Measurements from ENCODE around the gene TBL1XR1. TPM values are rescaled to one million over a fixed set of nuclear protein-coding genes. Genes with fewer than 3 reads are reported as not detected.

TBL1XR1 gene
- total RNA-seq, 1 donor from 2014 or later = 124 TPM

DNA sequence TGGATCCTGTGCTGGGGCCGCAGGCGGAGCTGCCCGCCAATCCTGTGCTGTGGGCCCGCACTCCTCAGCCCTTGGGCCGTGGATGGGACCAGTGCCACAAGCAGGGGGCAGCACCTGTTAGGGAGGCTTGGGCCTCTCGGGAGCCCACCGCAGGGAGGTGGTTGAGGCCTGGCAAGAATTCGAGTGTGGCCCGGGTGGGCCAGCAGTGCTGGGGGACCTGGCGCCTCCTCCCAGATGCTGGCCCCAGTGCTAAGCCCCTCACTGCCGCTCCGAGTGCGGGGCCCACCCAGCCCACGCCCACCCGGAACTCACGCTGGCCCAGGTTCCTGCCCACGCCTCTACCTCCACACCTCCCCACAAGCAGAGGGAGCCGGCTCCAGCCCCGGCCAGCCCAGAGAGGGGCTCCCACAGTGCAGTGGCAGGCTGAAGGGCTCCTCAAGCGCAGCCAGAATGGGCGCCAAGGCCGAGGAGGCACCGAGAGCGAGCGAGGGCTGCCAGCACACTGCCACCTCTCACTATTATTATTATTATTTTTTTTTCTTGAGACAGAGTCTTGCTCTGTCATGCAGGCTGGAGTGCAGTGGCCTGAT, 31.4 kb upstream of the TBL1XR1 start:
- no peaks in the 10 kb centered on the region for H3K27me3 ChIP-seq (ENCODE audit: control insufficient read depth in 3 of 3, insufficient read depth in 3 of 3, low read length in 3 of 3)
- no peak overlapping the region for H3K27ac ChIP-seq (ENCODE audit: low read depth, low read length)
- no peaks in the 10 kb centered on the region for H3K36me3 ChIP-seq (ENCODE audit: control insufficient read depth in 3 of 3, insufficient read depth in 3 of 3, low read length in 3 of 3)
- no peaks in the 10 kb centered on the region for H3K4me1 ChIP-seq (ENCODE audit: control insufficient read depth in 3 of 3, insufficient read depth in 3 of 3, low read length in 3 of 3)
- no peak overlapping the region for H3K4me3 ChIP-seq (ENCODE audit: low read length in 3 of 3)
- no peaks in the 10 kb centered on the region for H3K9me3 ChIP-seq (ENCODE audit: control insufficient read depth in 3 of 3, low read length in 3 of 3)
- no peak overlapping the region for H3K9ac ChIP-seq (ENCODE audit: low read depth in 1 of 3, low read length in 3 of 3)

DNA sequence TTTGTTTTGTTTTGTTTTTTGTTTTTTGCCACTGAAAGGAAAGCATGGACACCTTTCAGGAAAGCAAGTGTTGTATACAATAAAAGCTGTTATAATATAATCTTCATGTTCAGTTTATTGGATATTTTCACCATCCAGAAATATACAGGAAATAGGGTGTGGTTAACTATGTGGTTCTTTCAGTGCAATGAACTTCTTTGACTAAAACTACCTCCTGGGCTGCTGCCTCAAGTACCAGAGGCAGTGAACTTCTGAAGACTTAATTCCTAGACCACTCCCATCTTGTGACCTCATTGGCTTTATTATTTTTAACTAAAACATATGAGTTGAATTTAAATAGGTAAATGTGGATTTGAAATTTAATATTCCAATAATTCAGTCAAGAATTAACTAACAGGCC, 27.1 kb upstream of the TBL1XR1 start:
- Histone ChIP-seq H3K27ac (ENCODE audit: low read depth, low read length) (no peak overlapping the region), H3K9ac (ENCODE audit: low read depth in 1 of 3, low read length in 3 of 3) (no peak overlapping the region)

DNA sequence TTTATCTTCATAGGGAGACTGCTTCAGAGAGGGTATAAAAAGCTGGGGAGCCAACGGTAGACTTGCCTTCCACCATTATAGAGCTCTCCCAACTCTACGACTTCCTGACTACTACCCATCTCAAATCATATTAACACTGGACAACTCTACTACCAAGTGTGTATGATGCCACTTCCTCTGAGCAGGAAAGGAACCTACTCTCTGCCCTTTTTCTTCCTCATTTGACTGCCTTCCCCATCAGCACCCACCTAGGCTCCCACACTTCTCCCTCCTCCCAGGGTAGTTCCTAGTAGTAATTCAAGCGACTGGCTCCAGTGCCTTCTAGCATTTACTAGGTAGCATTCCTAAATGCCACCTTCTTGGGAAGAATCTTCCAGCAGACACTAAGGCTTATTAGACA, 24.5 kb upstream of the TBL1XR1 start:
- no peak overlapping the region for H3K27ac ChIP-seq (ENCODE audit: low read depth, low read length)
- H3K27me3 ChIP-seq (ENCODE audit: control insufficient read depth in 3 of 3, insufficient read depth in 3 of 3, low read length in 3 of 3) = no peaks in the 10 kb centered on the region
- H3K36me3 ChIP-seq (ENCODE audit: control insufficient read depth in 3 of 3, insufficient read depth in 3 of 3, low read length in 3 of 3) = no peaks in the 10 kb centered on the region
- H3K4me3 ChIP-seq (ENCODE audit: low read length in 3 of 3) = no peak overlapping the region
- H3K4me1 ChIP-seq (ENCODE audit: control insufficient read depth in 3 of 3, insufficient read depth in 3 of 3, low read length in 3 of 3) = no peaks in the 10 kb centered on the region
- H3K9me3 ChIP-seq (ENCODE audit: control insufficient read depth in 3 of 3, low read length in 3 of 3) = no peaks in the 10 kb centered on the region
- H3K9ac ChIP-seq (ENCODE audit: low read depth in 1 of 3, low read length in 3 of 3) = no peak overlapping the region

More for the DNA sequence above, 27.1 kb upstream of the TBL1XR1 start:
- H3K4me3 ChIP-seq (ENCODE audit: low read length in 3 of 3) = no peak overlapping the region
- H3K36me3 ChIP-seq (ENCODE audit: control insufficient read depth in 3 of 3, insufficient read depth in 3 of 3, low read length in 3 of 3) = no peaks in the 10 kb centered on the region
- no peaks in the 10 kb centered on the region for H3K27me3 ChIP-seq (ENCODE audit: control insufficient read depth in 3 of 3, insufficient read depth in 3 of 3, low read length in 3 of 3)
- H3K4me1 ChIP-seq (ENCODE audit: control insufficient read depth in 3 of 3, insufficient read depth in 3 of 3, low read length in 3 of 3) = no peaks in the 10 kb centered on the region
- H3K9me3 ChIP-seq (ENCODE audit: control insufficient read depth in 3 of 3, low read length in 3 of 3) = no peaks in the 10 kb centered on the region

DNA sequence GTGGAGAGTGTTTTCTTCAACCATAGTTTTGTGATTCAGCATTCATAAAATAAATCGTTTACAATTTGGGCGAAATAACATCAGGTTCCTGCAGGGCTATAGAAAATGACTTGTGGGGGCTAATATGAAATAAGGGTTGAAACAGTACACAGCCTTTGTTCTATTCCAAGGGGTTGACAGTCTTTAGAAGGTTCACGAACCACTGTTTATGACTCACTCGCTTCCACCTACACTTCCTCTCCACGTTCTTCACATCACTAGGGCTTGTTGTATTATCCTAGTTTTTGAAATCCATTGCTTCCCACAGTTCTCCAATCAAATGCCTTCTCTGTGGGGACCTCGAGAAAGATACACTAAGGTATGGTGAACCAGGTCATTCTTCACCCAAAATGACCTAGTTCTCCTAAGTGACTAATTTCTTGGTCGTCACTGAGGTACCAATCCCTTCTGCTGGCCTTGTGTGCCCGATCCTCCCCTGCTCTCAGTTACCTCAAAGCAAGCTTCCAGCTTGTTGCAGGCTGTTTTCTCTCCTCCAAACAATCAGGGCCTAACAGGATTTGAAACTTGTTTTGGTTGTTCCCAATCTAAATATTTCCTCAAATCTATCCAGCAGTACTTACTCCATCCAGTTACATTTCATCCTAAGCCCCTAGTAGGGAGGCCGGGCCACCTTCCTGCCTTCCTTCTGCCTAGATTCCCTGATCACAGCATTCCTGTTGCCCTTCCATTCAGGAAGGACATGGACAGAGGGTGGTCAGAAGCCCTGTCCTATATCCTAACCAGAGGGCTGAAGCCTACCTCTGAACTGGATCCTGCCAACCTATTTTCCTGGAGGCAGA, 23.1 kb upstream of the TBL1XR1 start:
- Histone ChIP-seq H3K9ac (ENCODE audit: low read depth in 1 of 3, low read length in 3 of 3) (no peak overlapping the region), H3K36me3 (ENCODE audit: control insufficient read depth in 3 of 3, insufficient read depth in 3 of 3, low read length in 3 of 3) (no peaks in the 10 kb centered on the region), H3K9me3 (ENCODE audit: control insufficient read depth in 3 of 3, low read length in 3 of 3) (no peaks in the 10 kb centered on the region)

DNA sequence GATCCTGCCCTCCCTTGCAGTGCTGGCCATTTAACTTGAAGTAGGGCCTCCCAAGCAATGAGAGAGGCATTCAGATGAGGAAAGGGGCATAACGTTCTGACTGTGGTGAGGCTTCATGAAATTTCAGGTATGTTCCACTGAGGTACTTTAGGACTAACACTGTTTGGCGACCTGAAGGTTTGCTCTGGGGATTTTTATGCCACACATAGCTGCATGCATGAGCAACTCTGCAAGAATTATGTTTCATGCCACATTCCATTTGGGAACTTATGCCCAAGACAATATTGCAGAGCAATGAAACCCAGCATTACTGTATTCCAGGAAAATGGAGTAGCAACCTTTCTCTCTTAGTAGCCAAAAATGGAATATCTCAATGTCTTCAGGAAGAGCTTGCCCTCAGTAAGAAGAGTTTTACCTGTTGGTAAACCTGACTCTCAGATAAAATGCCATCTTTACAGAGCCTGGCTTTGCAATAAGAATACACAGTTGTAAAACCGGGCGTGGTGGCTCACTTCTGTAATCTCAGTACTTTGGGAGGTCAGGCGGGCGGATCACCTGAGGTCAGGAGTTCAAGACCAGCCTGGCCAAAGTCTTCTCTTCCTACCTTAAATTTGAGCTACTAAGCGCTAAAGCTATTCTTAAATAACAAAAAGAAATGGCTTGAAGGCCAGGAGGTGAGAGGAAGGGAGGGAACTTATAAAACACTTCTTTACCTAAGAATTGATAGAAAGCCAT, 16.7 kb upstream of the TBL1XR1 start:
- Histone ChIP-seq H3K4me1 (ENCODE audit: control insufficient read depth in 3 of 3, insufficient read depth in 3 of 3, low read length in 3 of 3) (no peaks in the 10 kb centered on the region), H3K4me3 (ENCODE audit: low read length in 3 of 3) (no peak overlapping the region), H3K9ac (ENCODE audit: low read depth in 1 of 3, low read length in 3 of 3) (no peak overlapping the region), H3K9me3 (ENCODE audit: control insufficient read depth in 3 of 3, low read length in 3 of 3) (no peaks in the 10 kb centered on the region), H3K36me3 (ENCODE audit: control insufficient read depth in 3 of 3, insufficient read depth in 3 of 3, low read length in 3 of 3) (no peaks in the 10 kb centered on the region), H3K27ac (ENCODE audit: low read depth, low read length) (no peak overlapping the region), H3K27me3 (ENCODE audit: control insufficient read depth in 3 of 3, insufficient read depth in 3 of 3, low read length in 3 of 3) (no peaks in the 10 kb centered on the region)

More for the DNA sequence above, 23.1 kb upstream of the TBL1XR1 start:
- Histone ChIP-seq H3K27ac (ENCODE audit: low read depth, low read length) (no peak overlapping the region), H3K4me1 (ENCODE audit: control insufficient read depth in 3 of 3, insufficient read depth in 3 of 3, low read length in 3 of 3) (no peaks in the 10 kb centered on the region), H3K4me3 (ENCODE audit: low read length in 3 of 3) (no peak overlapping the region), H3K27me3 (ENCODE audit: control insufficient read depth in 3 of 3, insufficient read depth in 3 of 3, low read length in 3 of 3) (no peaks in the 10 kb centered on the region)

DNA sequence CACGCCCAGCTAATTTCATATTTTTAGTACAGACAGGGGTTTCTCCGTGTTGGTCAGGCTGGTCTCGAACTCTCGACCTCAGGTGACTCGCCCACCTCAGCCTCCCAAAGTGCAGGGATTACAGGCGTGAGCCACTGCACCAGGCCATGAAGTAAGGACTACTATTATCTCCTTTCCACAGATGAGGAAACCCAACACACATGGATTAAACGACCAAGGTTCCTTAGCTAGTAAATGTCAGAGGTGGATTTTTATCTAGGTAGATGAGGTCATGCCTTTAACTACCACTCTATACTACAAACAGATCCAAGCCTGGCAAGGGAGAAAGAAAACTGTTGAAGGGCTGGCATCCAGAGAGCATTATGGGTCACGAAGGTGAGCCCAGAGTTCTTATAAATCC, 15.5 kb upstream of the TBL1XR1 start:
- Histone ChIP-seq H3K27me3 (ENCODE audit: control insufficient read depth in 3 of 3, insufficient read depth in 3 of 3, low read length in 3 of 3) (no peaks in the 10 kb centered on the region), H3K9ac (ENCODE audit: low read depth in 1 of 3, low read length in 3 of 3) (no peak overlapping the region), H3K4me1 (ENCODE audit: control insufficient read depth in 3 of 3, insufficient read depth in 3 of 3, low read length in 3 of 3) (no peaks in the 10 kb centered on the region), H3K9me3 (ENCODE audit: control insufficient read depth in 3 of 3, low read length in 3 of 3) (no peaks in the 10 kb centered on the region), H3K36me3 (ENCODE audit: control insufficient read depth in 3 of 3, insufficient read depth in 3 of 3, low read length in 3 of 3) (no peaks in the 10 kb centered on the region), H3K27ac (ENCODE audit: low read depth, low read length) (no peak overlapping the region), H3K4me3 (ENCODE audit: low read length in 3 of 3) (no peak overlapping the region)

DNA sequence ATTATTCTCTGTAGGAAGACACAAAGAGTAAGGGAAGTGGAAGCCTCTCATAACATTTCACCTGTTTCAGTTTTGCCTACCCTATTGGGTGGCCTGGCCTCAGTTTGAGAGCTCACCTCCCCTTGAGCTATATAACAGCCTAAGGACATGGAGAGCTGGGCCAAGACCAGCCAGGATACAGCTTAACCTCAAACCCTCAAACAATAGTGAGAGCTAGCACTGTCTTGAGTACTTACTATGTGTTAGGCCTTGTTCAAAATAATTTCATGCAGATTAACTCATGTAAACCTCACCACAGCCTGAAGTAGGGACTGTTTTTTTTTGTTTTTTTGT, 15.0 kb upstream of the TBL1XR1 start:
- Histone ChIP-seq H3K27me3 (ENCODE audit: control insufficient read depth in 3 of 3, insufficient read depth in 3 of 3, low read length in 3 of 3) (no peaks in the 10 kb centered on the region), H3K4me3 (ENCODE audit: low read length in 3 of 3) (no peak overlapping the region), H3K4me1 (ENCODE audit: control insufficient read depth in 3 of 3, insufficient read depth in 3 of 3, low read length in 3 of 3) (no peaks in the 10 kb centered on the region), H3K27ac (ENCODE audit: low read depth, low read length) (no peak overlapping the region), H3K9me3 (ENCODE audit: control insufficient read depth in 3 of 3, low read length in 3 of 3) (no peaks in the 10 kb centered on the region), H3K9ac (ENCODE audit: low read depth in 1 of 3, low read length in 3 of 3) (no peak overlapping the region), H3K36me3 (ENCODE audit: control insufficient read depth in 3 of 3, insufficient read depth in 3 of 3, low read length in 3 of 3) (no peaks in the 10 kb centered on the region)

DNA sequence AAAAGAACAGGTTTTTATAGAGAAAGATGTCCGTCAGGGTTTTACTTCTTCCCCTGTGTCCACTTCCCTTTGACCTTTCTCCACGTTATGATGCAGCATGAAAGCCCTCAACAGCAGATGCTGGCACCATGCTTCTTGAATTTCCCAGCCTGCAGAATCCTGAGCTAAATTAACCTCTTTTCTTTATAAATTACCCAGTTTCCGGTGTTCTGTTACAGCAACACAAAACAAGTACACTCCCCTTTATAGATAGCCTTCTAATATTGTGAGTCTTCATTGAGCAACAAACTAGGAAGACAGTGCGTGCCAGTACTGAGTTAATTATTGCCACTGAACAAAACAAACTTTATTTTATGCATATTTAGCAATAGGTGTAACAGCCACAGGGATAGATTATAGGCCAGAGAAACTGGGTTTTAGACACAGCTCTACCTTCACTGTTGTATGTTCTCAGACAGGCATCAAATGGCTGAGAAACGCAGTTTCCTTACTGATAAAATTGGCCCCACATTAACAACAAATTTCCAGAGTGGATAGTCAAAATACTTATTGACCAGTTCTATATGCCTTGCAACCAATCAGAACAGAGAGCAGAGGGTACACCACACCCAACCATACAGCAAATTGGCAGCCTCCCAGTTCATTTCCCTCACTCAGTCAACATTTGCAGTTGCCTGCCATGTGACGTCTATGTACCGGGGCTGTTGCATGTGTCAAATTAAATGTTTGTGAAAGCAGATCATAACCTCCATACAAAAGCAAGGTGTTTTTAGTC, 14.4 kb upstream of the TBL1XR1 start:
- Histone ChIP-seq H3K36me3 (ENCODE audit: control insufficient read depth in 3 of 3, insufficient read depth in 3 of 3, low read length in 3 of 3) (no peaks in the 10 kb centered on the region), H3K4me3 (ENCODE audit: low read length in 3 of 3) (no peak overlapping the region), H3K27ac (ENCODE audit: low read depth, low read length) (no peak overlapping the region), H3K27me3 (ENCODE audit: control insufficient read depth in 3 of 3, insufficient read depth in 3 of 3, low read length in 3 of 3) (no peaks in the 10 kb centered on the region), H3K9ac (ENCODE audit: low read depth in 1 of 3, low read length in 3 of 3) (no peak overlapping the region), H3K4me1 (ENCODE audit: control insufficient read depth in 3 of 3, insufficient read depth in 3 of 3, low read length in 3 of 3) (no peaks in the 10 kb centered on the region), H3K9me3 (ENCODE audit: control insufficient read depth in 3 of 3, low read length in 3 of 3) (no peaks in the 10 kb centered on the region)

DNA sequence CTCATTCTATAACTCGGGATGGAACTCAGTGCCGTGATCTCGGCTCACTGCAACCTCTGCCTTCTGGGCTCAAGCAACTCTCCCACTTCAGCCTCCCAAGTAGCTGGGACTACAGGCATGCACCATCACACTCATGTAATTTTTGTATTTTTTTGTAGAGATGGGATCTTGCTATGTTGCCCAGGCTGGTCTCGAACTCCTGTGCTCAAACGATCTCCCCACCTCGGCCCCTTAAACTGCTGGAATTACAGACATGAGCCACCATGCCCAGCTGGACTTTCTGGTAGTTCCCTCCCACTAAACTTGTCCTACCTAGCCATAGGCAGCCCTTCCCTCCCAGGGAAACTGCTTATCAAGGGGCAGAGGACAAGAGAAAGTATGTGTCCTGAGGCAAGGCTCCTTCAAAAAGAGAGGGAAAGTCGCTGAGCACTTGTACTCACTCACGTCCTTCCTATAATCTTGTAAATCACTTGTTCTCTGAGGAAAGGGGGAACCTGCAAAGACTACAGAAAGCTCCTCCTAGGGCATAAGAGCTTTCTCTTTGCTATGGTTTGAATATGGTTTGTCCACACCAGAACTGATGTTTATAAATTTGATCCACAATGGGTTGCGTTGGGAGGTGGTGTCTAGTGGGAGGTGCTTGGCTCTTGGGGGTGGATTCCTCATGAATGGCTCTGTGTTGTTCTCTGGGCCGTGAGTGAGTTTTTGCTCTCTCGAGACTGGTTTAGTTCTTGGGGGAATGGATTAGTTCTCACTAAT, 13.6 kb upstream of the TBL1XR1 start:
- H3K9me3 ChIP-seq (ENCODE audit: control insufficient read depth in 3 of 3, low read length in 3 of 3) = no peaks in the 10 kb centered on the region
- no peaks in the 10 kb centered on the region for H3K4me1 ChIP-seq (ENCODE audit: control insufficient read depth in 3 of 3, insufficient read depth in 3 of 3, low read length in 3 of 3)
- H3K36me3 ChIP-seq (ENCODE audit: control insufficient read depth in 3 of 3, insufficient read depth in 3 of 3, low read length in 3 of 3) = no peaks in the 10 kb centered on the region
- H3K27me3 ChIP-seq (ENCODE audit: control insufficient read depth in 3 of 3, insufficient read depth in 3 of 3, low read length in 3 of 3) = no peaks in the 10 kb centered on the region
- H3K4me3 ChIP-seq (ENCODE audit: low read length in 3 of 3) = no peak overlapping the region
- no peak overlapping the region for H3K27ac ChIP-seq (ENCODE audit: low read depth, low read length)
- H3K9ac ChIP-seq (ENCODE audit: low read depth in 1 of 3, low read length in 3 of 3) = no peak overlapping the region

Measured in skeletal muscle tissue (tissue), 4 donors.